ELR (cell line): ENCODE data around the gene ELK3.

ENCODE experiments used
- DNase-seq: peaks from one replicate; pipeline ENCODE4 v3.0.0-alpha.2; 2015; ENCODE audit warnings: low read depth

The ELK3 gene

GRCh38 chr12:96189781-96190180 lies 4.4 kb upstream of the ELK3 start:
- no peak for DNase-seq

- DNase-seq = peak; percentile 67
Observed at GRCh38 chr12:96190413-96191108, 3.6 kb upstream of the ELK3 start.

GRCh38 chr12:96192926-96193573 lies 1.1 kb upstream of the ELK3 start:
- no peak for DNase-seq

- DNase-seq = no peak
Observed at GRCh38 chr12:96194576-96194889, 358 bp downstream of the ELK3 start.

- peak; percentile 92 for DNase-seq
Observed at GRCh38 chr12:96194971-96195844, 1.0 kb downstream of the ELK3 start.

GRCh38 chr12:96195845-96196451 lies 1.8 kb downstream of the ELK3 start:
- DNase-seq = peak; percentile 88

- peak; percentile 73 for DNase-seq
Observed at GRCh38 chr12:96196781-96197180, 2.6 kb downstream of the ELK3 start.

- peak; percentile 98 for DNase-seq
Observed at GRCh38 chr12:96197503-96198272, 3.5 kb downstream of the ELK3 start.

GRCh38 chr12:96198965-96199364 lies 4.8 kb downstream of the ELK3 start:
- peak; percentile 98 for DNase-seq

GRCh38 chr12:96199464-96199863 lies 5.3 kb downstream of the ELK3 start:
- no peak for DNase-seq

- DNase-seq = no peak
Observed at GRCh38 chr12:96201272-96202227, 7.4 kb downstream of the ELK3 start.

GRCh38 chr12:96204381-96204780 lies 10.2 kb downstream of the ELK3 start:
- no peak for DNase-seq

- no peak for DNase-seq
Observed at GRCh38 chr12:96205908-96206307, 11.7 kb downstream of the ELK3 start.

GRCh38 chr12:96206936-96207662 lies 12.9 kb downstream of the ELK3 start:
- no peak for DNase-seq

- peak; percentile 74 for DNase-seq
Observed at GRCh38 chr12:96208346-96208745, 14.2 kb downstream of the ELK3 start.

GRCh38 chr12:96208801-96209549 lies 14.8 kb downstream of the ELK3 start:
- DNase-seq = no peak

GRCh38 chr12:96210376-96211055 lies 16.3 kb downstream of the ELK3 start:
- no peak for DNase-seq

- DNase-seq = no peak
Observed at GRCh38 chr12:96211988-96212387, 17.8 kb downstream of the ELK3 start.
